ENCODE data around the gene PRDM16.

The PRDM16 gene

DNA sequence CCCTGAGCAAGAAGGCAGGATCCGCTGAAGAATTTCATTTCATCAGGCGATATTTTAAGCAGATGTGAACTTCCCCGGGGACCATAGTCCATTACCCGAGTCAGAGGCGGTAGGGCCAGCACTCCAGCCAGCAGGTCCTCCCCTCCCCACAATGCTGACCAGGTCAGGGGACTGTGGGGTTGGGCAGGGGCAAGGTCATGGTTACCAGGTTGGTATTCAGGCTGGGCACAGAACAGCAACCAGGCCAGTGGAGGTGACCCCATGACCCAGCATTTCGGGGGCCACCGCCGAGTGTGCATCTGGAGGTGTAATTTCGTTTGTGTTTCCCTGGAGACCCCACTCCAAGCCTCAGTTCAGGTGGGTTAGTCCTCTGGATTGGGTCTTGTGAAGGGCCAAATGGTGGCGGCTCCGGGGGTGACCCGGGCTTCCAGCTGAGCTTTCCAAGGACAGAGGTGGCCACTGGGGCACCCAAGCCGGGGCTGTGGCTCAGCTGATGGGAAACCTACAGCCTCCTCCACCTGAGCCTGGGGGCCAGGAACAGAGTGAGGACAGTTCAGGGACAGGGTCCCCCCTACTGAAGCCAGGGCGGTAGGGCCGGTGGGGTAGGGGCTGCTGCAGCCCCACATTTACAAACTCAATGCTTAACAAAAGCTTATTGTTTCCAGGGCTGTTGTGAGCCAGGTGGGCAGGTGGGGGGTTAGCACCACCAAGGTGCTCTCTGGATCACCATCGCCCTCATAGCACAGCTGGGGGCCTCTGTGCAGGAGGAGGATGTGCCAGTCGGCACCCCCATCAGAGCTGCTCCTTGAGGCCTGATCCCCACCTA lies 2.8 kb downstream of the PRDM16 start:
- DNase-seq, result no peak
- Histone ChIP-seq H3K27me3 (replicated peaks; ENCODE audit: insufficient read depth, low read length) (peaks cover 84% of the 10 kb centered on the region), H3K4me1 (ENCODE audit: low read length) (no peaks in the 10 kb centered on the region), H3K9me3 (replicated peaks; ENCODE audit: insufficient read depth, low read length) (no peaks in the 10 kb centered on the region), H2AFZ (ENCODE audit: low read length) (no peak overlapping the region), H3K27ac (ENCODE audit: low read length) (no peak overlapping the region), H3K79me2 (ENCODE audit: low read length) (no peaks in the 10 kb centered on the region), H3K9ac (ENCODE audit: low read length) (no peak overlapping the region), H3K36me3 (replicated peaks; ENCODE audit: insufficient read depth, low read length) (no peaks in the 10 kb centered on the region), H3K9me2 (replicated peaks; ENCODE audit: insufficient read depth, low read length) (no peaks in the 10 kb centered on the region), H3F3A (ENCODE audit: insufficient read depth, low read length) (no peaks in the 10 kb centered on the region), H3K4me2 (ENCODE audit: low read depth, low read length) (no peak overlapping the region), H4K20me1 (ENCODE audit: insufficient read depth, low read length) (no peaks in the 10 kb centered on the region), H3K4me3 (ENCODE audit: low read length) (no peak overlapping the region)
- TF ChIP-seq EZH2phosphoT487 (IDR thresholded peaks at IDR 0.05; ENCODE audit: low read length), result no peak
- no peak for TF ChIP-seq CTCF (IDR thresholded peaks at IDR 0.05; ENCODE audit: low read length)
- no peak for TF ChIP-seq EZH2 (optimal IDR thresholded peaks at IDR 0.05; ENCODE audit: low read depth, low read length)

DNA sequence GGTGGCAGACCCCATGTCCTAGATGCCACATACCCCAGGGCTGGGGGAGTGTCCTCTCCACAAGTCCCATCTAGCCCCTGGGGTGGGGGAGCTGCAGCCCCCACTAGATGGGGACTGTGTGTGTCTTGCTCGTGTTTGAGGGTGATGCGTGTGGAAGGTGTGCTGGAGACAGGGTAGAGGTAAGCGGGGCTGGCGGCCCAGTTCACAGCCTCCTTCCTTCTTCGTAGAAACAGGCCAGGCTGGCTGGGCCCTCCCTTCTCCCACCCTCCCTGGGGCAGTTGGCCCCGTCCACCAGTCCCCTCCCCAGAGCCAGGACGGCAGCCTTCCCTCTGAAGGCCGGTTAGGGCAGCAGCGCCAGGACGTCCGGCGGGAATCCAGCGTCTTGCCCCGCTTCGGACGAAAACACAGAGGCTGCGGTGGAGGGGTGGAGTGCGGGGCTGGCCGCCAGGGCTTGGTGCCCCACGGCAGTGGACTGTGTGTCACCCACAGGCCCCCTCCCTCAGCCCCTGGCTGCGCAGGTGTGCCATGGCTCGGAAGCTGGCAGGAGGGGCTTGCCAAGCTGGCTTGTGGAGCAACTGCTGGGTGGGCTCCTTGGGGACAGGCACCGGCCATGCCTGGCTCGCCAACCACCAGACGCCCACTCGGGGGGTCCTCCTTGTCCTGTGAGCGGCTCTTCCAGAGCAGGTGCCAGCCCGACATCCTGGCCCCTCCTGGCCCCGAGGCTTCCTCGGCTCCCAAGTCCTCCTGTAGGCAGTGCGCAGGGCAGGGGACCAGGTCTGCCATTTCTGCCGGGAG lies 3.6 kb downstream of the PRDM16 start:
- Histone ChIP-seq H3K27me3 (replicated peaks; ENCODE audit: insufficient read depth, low read length) (peaks cover 84% of the 10 kb centered on the region), H4K20me1 (ENCODE audit: insufficient read depth, low read length) (no peaks in the 10 kb centered on the region)
- TF ChIP-seq EZH2phosphoT487 (IDR thresholded peaks at IDR 0.05; ENCODE audit: low read length), result no peak
- TF ChIP-seq EZH2 (optimal IDR thresholded peaks at IDR 0.05; ENCODE audit: low read depth, low read length), result no peak
- no peak for TF ChIP-seq CTCF (IDR thresholded peaks at IDR 0.05; ENCODE audit: low read length)

GRCh38 chr1:3073186-3073488 lies 4.1 kb downstream of the PRDM16 start:
- H2AFZ ChIP-seq (ENCODE audit: low read length), result no peak overlapping the region
- H3K27me3 ChIP-seq (replicated peaks; ENCODE audit: insufficient read depth, low read length), result peaks cover 84% of the 10 kb centered on the region
- H3K9me2 ChIP-seq (replicated peaks; ENCODE audit: insufficient read depth, low read length), result no peaks in the 10 kb centered on the region
- H3K4me1 ChIP-seq (ENCODE audit: low read length), result no peaks in the 10 kb centered on the region
- TF ChIP-seq EZH2 (optimal IDR thresholded peaks at IDR 0.05; ENCODE audit: low read depth, low read length), result no peak
- no peak for TF ChIP-seq CTCF (IDR thresholded peaks at IDR 0.05; ENCODE audit: low read length)
- TF ChIP-seq EZH2phosphoT487 (IDR thresholded peaks at IDR 0.05; ENCODE audit: low read length), result no peak
- H4K20me1 ChIP-seq (ENCODE audit: insufficient read depth, low read length), result no peaks in the 10 kb centered on the region
- no peak overlapping the region for H3K27ac ChIP-seq (ENCODE audit: low read length)
- H3K9ac ChIP-seq (ENCODE audit: low read length), result no peak overlapping the region
- no peak for DNase-seq
- no peaks in the 10 kb centered on the region for H3K9me3 ChIP-seq (replicated peaks; ENCODE audit: insufficient read depth, low read length)
- H3K4me2 ChIP-seq (ENCODE audit: low read depth, low read length), result no peak overlapping the region
- no peak overlapping the region for H3K4me3 ChIP-seq (ENCODE audit: low read length)
- H3K36me3 ChIP-seq (replicated peaks; ENCODE audit: insufficient read depth, low read length), result no peaks in the 10 kb centered on the region
- H3K79me2 ChIP-seq (ENCODE audit: low read length), result no peaks in the 10 kb centered on the region
- H3F3A ChIP-seq (ENCODE audit: insufficient read depth, low read length), result no peaks in the 10 kb centered on the region

More for the DNA sequence above, 3.6 kb downstream of the PRDM16 start:
- H3K4me1 ChIP-seq (ENCODE audit: low read length), result no peaks in the 10 kb centered on the region
- no peak for DNase-seq
- H3K9me2 ChIP-seq (replicated peaks; ENCODE audit: insufficient read depth, low read length), result no peaks in the 10 kb centered on the region
- no peaks in the 10 kb centered on the region for H3F3A ChIP-seq (ENCODE audit: insufficient read depth, low read length)
- H3K4me3 ChIP-seq (ENCODE audit: low read length), result no peak overlapping the region
- no peak overlapping the region for H2AFZ ChIP-seq (ENCODE audit: low read length)
- no peaks in the 10 kb centered on the region for H3K36me3 ChIP-seq (replicated peaks; ENCODE audit: insufficient read depth, low read length)
- H3K9me3 ChIP-seq (replicated peaks; ENCODE audit: insufficient read depth, low read length), result no peaks in the 10 kb centered on the region
- no peak overlapping the region for H3K27ac ChIP-seq (ENCODE audit: low read length)
- H3K4me2 ChIP-seq (ENCODE audit: low read depth, low read length), result no peak overlapping the region
- no peaks in the 10 kb centered on the region for H3K79me2 ChIP-seq (ENCODE audit: low read length)
- H3K9ac ChIP-seq (ENCODE audit: low read length), result no peak overlapping the region
